Peyer's patch (tissue), 4 donors: ENCODE results near the gene TTF1.

Experiments
- POLR2A ChIP-seq, 2 donors: fragments of 450-650 bp; IDR thresholded peaks; one replicate each; pipeline ENCODE4 v1.5.1; 2017; ENCODE audit warnings: antibody characterized with exemption in 2 of 2, mild to moderate bottlenecking in 2 of 2, moderate library complexity in 2 of 2
- TF ChIP-seq, protein P1 (sequence below), 6 experiments: fragments of 450-650 bp in 4 of 6; fragments of 200-600 bp in 2 of 6; sonication (generic) in 1 of 6; IDR thresholded peaks; one replicate each; pipeline ENCODE4 v1.5.1; 2017 to 2019; ENCODE audit warnings: antibody characterized with exemption in 6 of 6, mild to moderate bottlenecking in 3 of 6, moderate library complexity in 1 of 6

DNA sequence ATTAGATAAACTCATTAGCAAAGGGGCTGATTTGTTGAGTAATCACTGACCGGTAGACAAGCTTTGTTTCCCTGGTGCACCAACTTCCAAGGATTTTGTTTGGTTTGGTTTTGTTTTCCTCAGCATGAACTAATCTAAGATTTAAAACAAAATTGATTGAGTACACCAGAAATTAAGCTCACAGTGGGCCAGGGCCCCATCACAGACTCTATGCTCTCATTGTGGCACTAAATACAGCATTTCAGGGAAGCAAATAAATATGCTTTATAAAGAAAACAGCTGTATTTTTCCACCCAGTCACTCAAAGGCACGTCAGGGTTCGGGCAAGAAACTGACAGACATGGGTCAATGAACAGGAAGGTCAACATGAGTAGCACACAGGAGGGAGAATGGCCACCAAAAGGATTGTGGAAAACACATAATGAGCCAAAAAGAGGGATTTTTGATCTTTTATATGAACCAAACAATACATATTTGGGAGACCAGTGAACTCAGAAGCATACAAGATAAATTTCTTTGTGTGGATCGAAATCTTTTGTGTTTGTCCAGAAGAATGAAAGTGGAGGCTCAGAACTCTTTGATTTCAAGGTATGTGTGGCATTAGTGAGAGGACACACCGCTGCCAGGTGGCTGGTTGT, 12.2 kb upstream of the TTF1 start:
- TF ChIP-seq, protein P1, sequence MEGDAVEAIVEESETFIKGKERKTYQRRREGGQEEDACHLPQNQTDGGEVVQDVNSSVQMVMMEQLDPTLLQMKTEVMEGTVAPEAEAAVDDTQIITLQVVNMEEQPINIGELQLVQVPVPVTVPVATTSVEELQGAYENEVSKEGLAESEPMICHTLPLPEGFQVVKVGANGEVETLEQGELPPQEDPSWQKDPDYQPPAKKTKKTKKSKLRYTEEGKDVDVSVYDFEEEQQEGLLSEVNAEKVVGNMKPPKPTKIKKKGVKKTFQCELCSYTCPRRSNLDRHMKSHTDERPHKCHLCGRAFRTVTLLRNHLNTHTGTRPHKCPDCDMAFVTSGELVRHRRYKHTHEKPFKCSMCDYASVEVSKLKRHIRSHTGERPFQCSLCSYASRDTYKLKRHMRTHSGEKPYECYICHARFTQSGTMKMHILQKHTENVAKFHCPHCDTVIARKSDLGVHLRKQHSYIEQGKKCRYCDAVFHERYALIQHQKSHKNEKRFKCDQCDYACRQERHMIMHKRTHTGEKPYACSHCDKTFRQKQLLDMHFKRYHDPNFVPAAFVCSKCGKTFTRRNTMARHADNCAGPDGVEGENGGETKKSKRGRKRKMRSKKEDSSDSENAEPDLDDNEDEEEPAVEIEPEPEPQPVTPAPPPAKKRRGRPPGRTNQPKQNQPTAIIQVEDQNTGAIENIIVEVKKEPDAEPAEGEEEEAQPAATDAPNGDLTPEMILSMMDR (IDR thresholded peaks at IDR 0.05): no peak
- no peak for TF ChIP-seq POLR2A (IDR thresholded peaks at IDR 0.05)
